ENCODE results near the gene NDRG4.

GRCh38 chr16:58451265-58451689 lies 48.7 kb upstream of the NDRG4 start:
- no peak for TF ChIP-seq CTCF (conservative IDR thresholded peaks at IDR 0.05; ENCODE audit: low read length)
- TF ChIP-seq EZH2phosphoT487 (IDR thresholded peaks at IDR 0.05; ENCODE audit: borderline replicate concordance) = no peak
